Keratinocyte (primary cell): ENCODE data around the gene RPP30.

ENCODE experiments used
- EZH2 ChIP-seq: IDR thresholded peaks from one replicate; pipeline ENCODE4 v1.6.1; 2012; ENCODE audit warnings: inconsistent platforms, mild to moderate bottlenecking, low read length, moderate library complexity
- TF ChIP-seq, protein P1 (sequence below), 3 experiments: IDR thresholded peaks in 1 of 3; conservative IDR thresholded peaks in 1 of 3; optimal IDR thresholded peaks in 1 of 3; 2 replicates in 2 of 3; 3 replicates in 1 of 3; pipeline versions ENCODE3 to v1.5.1; 2011; ENCODE audit warnings: low read length in 3 of 3, mild to moderate bottlenecking in 3 of 3, moderate library complexity in 2 of 3, control low read depth in 1 of 3, inconsistent platforms in 1 of 3; ENCODE audit not compliant: insufficient read depth in 2 of 3; ENCODE audit errors: extremely low read depth in 1 of 3

DNA sequence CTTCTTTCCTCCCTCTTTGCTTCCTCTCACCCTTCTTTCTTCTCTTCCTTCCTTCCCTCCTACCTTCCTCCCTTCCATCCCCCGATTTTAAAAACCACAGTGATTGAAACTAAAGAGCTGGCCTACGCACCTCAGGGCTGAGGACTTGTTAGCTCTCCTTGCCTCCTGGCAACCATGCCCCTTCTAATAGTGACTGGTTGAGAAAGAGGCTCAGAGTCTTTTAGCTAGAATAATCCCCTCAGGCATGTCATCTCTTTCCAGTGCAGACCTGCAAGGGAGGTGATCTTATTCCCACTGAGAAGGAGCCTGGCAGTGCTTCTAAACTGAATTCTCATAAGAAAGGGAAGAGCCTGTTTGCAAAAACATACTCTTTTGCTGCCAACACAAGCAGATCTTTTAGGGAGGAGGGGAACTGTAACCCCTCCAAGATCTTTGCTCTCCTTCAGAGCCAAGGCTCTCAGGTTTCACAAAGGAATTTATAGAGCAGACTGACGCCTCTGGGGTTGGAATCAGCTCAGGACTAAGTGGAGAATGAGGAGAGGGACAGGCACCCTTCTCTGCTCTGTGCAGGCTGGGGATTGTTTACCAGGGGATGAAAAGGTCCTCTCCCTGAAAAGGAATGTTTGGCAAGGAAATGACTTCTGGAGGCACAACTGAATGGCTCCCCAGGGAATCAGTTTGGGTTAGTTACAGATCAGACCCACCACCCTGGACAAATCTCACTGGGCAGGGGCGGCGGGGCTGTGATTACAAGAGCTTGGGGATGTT lies 58.5 kb downstream of the RPP30 start:
- TF ChIP-seq, protein P1, sequence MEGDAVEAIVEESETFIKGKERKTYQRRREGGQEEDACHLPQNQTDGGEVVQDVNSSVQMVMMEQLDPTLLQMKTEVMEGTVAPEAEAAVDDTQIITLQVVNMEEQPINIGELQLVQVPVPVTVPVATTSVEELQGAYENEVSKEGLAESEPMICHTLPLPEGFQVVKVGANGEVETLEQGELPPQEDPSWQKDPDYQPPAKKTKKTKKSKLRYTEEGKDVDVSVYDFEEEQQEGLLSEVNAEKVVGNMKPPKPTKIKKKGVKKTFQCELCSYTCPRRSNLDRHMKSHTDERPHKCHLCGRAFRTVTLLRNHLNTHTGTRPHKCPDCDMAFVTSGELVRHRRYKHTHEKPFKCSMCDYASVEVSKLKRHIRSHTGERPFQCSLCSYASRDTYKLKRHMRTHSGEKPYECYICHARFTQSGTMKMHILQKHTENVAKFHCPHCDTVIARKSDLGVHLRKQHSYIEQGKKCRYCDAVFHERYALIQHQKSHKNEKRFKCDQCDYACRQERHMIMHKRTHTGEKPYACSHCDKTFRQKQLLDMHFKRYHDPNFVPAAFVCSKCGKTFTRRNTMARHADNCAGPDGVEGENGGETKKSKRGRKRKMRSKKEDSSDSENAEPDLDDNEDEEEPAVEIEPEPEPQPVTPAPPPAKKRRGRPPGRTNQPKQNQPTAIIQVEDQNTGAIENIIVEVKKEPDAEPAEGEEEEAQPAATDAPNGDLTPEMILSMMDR (optimal IDR thresholded peaks at IDR 0.05 in 1 of 3, IDR thresholded peaks at IDR 0.05 in 1 of 3, conservative IDR thresholded peaks at IDR 0.05 in 1 of 3; ENCODE audit: extremely low read depth in 1 of 3, insufficient read depth in 2 of 3, low read length in 3 of 3): no peak
- no peak for TF ChIP-seq EZH2
